Measurements from ENCODE around the gene ZC3H4. TPM values are rescaled to one million over a fixed set of nuclear protein-coding genes. Genes with fewer than 3 reads are reported as not detected.

Gene ZC3H4
- total and polyA plus RNA-seq, 2 of the 8 experiments (the other 6 are each of a cell fraction or from before 2014, with no cell fraction given) = 6.6 to 92.0 TPM

DNA sequence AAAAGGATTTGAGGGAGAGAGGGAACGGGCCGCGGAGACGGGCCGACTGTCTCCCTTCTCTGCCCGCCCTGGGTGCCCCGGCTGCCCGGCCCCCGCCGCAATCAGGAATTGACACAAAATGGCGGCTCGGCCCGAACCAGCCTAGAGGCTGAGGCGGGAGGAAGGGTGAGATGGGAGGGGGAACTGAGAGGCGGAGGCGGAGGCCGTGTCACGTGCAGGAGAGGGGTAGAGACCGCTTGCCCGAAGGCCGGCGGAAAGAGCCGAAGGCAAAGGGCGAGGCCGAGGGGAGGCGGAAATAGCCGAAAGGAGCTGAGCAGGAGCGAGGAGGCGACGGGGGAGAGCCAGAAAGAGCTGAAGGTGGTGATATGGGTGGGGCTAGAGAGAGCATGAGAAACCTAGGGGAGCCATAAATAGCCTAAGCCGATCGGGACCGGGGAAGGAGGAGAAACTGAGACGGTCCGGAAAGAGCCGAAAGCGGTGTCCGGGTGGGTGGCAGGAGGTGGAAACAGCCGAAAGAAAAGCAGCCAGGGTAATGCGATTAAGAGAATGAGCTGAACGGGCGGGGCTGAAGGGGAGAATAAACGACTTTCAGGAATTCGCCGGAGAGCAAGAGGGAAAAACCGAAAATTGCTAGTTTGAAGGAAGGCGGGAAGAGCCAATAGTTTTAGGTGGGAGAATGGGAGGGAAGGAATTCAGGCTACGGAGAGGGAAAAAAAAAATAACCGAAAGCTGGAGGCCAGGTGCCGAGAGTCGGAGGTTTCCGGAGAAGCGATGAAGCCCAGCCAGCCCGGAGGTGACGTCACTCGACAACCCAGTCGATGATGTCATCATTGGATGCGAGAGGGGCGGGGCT is at the start of gene ZC3H4 (continued):
- peak in 1 of 2 experiments; percentile 55; a peak in 1 of 4 replicates for TF ChIP-seq SIN3A (conservative IDR thresholded peaks at IDR 0.05 in 1 of 2, IDR thresholded peaks at IDR 0.05 in 1 of 2; ENCODE audit: low read depth in 1 of 2, low read length in 2 of 2)
- TF ChIP-seq POLR2A (IDR thresholded peaks at IDR 0.05; ENCODE audit: control extremely low read depth in 1 of 2, low read depth in 2 of 2, low read length in 2 of 2) = peak; percentile 69 to 74
- TF ChIP-seq YY1 (IDR thresholded peaks at IDR 0.05; ENCODE audit: low read depth, low read length) = peak; percentile 97
- peak; percentile 53 for TF ChIP-seq CTBP2 (IDR thresholded peaks at IDR 0.05; ENCODE audit: borderline replicate concordance, insufficient read depth, insufficient read length, low read length)
- no peak for TF ChIP-seq EP300 (IDR thresholded peaks at IDR 0.05; ENCODE audit: borderline replicate concordance in 1 of 2, low read depth in 2 of 2, low read length in 2 of 2)
- TF ChIP-seq CREB1 (IDR thresholded peaks at IDR 0.05) = peak; percentile 97
- peak; percentile 43; the same call in 1 of the 2 replicates for TF ChIP-seq EGR1 (IDR thresholded peaks at IDR 0.05; ENCODE audit: borderline replicate concordance, low read depth, low read length)
- TF ChIP-seq, protein P1, sequence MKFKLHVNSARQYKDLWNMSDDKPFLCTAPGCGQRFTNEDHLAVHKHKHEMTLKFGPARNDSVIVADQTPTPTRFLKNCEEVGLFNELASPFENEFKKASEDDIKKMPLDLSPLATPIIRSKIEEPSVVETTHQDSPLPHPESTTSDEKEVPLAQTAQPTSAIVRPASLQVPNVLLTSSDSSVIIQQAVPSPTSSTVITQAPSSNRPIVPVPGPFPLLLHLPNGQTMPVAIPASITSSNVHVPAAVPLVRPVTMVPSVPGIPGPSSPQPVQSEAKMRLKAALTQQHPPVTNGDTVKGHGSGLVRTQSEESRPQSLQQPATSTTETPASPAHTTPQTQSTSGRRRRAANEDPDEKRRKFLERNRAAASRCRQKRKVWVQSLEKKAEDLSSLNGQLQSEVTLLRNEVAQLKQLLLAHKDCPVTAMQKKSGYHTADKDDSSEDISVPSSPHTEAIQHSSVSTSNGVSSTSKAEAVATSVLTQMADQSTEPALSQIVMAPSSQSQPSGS (IDR thresholded peaks at IDR 0.05; ENCODE audit: low read length) = peak; percentile 99
- no peak for TF ChIP-seq KDM1A (IDR thresholded peaks at IDR 0.05; ENCODE audit: borderline replicate concordance, low read length)
- peak; percentile 50; the same call in 1 of the 2 replicates for TF ChIP-seq SP1 (IDR thresholded peaks at IDR 0.05; ENCODE audit: low read depth, low read length)
- 0 out of 4 replicates have a peak, but pooled peaks of 1 of the 2 experiments have one; percentile 13 for TF ChIP-seq HDAC2 (IDR thresholded peaks at IDR 0.05; ENCODE audit: borderline replicate concordance in 1 of 2, low read depth in 2 of 2, low read length in 2 of 2)
- TF ChIP-seq GABPA (IDR thresholded peaks at IDR 0.05; ENCODE audit: borderline replicate concordance, insufficient read depth, low read length) = peak; percentile 44; the same call in 1 of the 2 replicates
- peak; percentile 63; the same call in 1 of the 2 replicates for TF ChIP-seq PHF8 (conservative IDR thresholded peaks at IDR 0.05; ENCODE audit: low read depth, low read length)
- TF ChIP-seq SIX5 (IDR thresholded peaks at IDR 0.05; ENCODE audit: low read depth, low read length) = no peak
